DOHH2 (cell line): Measurements from ENCODE around the gene KIF5B.

Experiments used
- EZH2phosphoT487 ChIP-seq: fragments of 200-600 bp; sonication (generic); IDR thresholded peaks from 2 replicates; pipeline ENCODE4 v1.6.1; 2017; ENCODE audit warnings: borderline replicate concordance, mild to moderate bottlenecking, antibody characterized with exemption, low read length, moderate library complexity, mixed read lengths
- TF ChIP-seq, protein P1 (sequence below): fragments of 200-600 bp; sonication (generic); IDR thresholded peaks from one replicate; pipeline ENCODE4 v1.5.1; 2014; ENCODE audit warnings: antibody characterized with exemption, mild to moderate bottlenecking, low read depth, low read length; ENCODE audit not compliant: poor library complexity, severe bottlenecking

DNA sequence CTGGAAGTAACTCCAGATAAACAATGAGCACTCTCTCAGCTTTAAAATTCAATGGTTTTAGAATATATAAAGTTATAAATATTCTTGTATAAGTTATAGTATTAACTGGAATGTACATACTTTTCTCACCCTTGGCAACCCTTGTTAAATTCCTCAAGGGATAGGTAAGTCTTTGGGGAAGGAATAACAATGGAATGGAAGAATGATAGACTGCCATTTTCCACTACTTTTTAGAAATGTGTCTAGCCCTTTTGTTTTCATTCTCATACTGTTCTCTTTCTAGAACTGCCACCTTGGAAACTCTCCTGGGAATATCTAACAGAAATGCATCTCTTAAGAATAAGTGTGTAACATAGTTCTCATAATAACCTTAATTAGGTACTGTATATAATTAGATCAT, 8.3 kb downstream of the KIF5B start:
- TF ChIP-seq, protein P1, sequence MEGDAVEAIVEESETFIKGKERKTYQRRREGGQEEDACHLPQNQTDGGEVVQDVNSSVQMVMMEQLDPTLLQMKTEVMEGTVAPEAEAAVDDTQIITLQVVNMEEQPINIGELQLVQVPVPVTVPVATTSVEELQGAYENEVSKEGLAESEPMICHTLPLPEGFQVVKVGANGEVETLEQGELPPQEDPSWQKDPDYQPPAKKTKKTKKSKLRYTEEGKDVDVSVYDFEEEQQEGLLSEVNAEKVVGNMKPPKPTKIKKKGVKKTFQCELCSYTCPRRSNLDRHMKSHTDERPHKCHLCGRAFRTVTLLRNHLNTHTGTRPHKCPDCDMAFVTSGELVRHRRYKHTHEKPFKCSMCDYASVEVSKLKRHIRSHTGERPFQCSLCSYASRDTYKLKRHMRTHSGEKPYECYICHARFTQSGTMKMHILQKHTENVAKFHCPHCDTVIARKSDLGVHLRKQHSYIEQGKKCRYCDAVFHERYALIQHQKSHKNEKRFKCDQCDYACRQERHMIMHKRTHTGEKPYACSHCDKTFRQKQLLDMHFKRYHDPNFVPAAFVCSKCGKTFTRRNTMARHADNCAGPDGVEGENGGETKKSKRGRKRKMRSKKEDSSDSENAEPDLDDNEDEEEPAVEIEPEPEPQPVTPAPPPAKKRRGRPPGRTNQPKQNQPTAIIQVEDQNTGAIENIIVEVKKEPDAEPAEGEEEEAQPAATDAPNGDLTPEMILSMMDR: no peak
- TF ChIP-seq EZH2phosphoT487: no peak
